ENCODE measurements around the gene MVD.

MVD gene

GRCh38 chr16:88624977-88625576 lies 37.8 kb downstream of the MVD start:
- no peak for TF ChIP-seq ZFX (IDR thresholded peaks at IDR 0.05; ENCODE audit: borderline replicate concordance)
- TF ChIP-seq CTCF (IDR thresholded peaks at IDR 0.05), result no peak

GRCh38 chr16:88624481-88624880 lies 38.4 kb downstream of the MVD start:
- TF ChIP-seq CTCF (IDR thresholded peaks at IDR 0.05) (no peak), ZFX (IDR thresholded peaks at IDR 0.05; ENCODE audit: borderline replicate concordance) (no peak)
- no peak overlapping the region for H3K27ac ChIP-seq

More at GRCh38 chr16:88624977-88625576, 37.8 kb downstream of the MVD start:
- no peak overlapping the region for H3K27ac ChIP-seq

- H3K27ac ChIP-seq, result no peak overlapping the region
- no peak for TF ChIP-seq ZFX (IDR thresholded peaks at IDR 0.05; ENCODE audit: borderline replicate concordance)
- TF ChIP-seq CTCF (IDR thresholded peaks at IDR 0.05), result no peak
Observed at GRCh38 chr16:88623858-88624257, 39.0 kb downstream of the MVD start.

DNA sequence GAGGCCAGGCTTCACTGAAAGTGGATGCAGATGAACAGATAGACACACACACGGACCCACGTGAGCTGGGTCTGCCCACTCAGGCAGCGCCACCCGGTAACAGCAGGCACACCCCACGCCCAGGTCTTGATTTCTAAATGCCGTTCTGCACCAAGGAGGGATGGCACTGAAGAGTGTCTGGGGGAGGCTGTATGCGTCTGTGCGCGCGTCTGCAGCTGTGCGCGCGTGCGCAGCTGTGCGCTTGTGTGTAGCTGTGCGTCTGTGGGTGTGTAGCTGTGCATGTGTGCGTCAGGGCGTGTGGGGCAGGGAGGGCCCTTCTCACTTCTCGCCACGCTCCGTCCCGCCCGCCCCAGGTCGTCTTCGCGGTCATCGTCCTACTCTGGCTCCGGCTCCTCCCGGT lies 40.0 kb downstream of the MVD start:
- no peak for TF ChIP-seq ZFX (IDR thresholded peaks at IDR 0.05; ENCODE audit: borderline replicate concordance)
- no peak overlapping the region for H3K27ac ChIP-seq

- no peak for TF ChIP-seq ZFX (IDR thresholded peaks at IDR 0.05; ENCODE audit: borderline replicate concordance)
- TF ChIP-seq CTCF (IDR thresholded peaks at IDR 0.05), result no peak
- H3K27ac ChIP-seq, result no peak overlapping the region
Observed at GRCh38 chr16:88622125-88622524, 40.8 kb downstream of the MVD start.

DNA sequence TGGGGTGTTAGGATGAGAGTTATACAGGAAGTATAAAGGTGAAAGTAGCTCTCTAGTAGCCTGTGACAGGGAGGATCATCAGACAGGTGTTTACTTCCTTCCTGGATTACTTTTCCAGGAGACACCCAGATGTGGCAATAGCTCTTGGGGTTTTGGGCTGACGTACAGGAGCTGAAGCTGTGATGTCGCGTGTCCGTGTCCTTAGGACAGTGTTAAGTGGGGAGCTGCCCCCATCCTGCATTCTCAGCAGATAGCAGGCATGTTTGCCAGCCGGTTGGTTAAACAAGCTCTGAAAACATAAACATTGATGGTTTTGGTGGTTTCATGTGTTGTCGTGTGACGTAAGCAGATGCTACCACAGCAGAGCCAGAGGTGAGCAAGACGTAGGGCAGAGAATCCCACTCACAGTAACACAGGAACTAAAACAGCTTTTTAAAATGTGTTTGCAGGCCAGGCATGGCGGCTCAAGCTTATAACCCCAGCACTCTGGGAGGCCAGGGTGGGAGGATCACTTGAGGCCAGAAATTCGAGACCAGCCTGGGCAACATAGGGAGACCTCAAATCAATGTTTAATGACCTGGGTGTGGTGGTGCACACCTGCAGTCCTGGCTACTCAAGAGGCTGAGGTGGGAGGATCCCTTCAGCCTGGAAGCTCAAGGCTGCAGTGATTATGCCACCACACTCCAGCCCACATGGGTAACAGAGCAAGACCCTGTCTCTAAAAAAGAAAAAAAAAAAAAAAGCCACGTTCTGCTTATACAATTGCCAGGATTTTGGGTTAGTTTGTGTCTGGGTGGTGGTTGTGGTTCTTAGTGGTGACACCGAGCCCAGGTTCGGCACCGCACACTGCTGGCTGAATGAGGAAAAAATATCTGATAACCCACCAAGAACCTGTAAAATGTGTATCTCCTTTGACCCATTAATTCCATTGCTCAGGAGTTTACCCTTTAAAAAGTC lies 42.8 kb downstream of the MVD start:
- H3K27ac ChIP-seq, result no peak overlapping the region
- TF ChIP-seq CTCF (IDR thresholded peaks at IDR 0.05), result no peak

DNA sequence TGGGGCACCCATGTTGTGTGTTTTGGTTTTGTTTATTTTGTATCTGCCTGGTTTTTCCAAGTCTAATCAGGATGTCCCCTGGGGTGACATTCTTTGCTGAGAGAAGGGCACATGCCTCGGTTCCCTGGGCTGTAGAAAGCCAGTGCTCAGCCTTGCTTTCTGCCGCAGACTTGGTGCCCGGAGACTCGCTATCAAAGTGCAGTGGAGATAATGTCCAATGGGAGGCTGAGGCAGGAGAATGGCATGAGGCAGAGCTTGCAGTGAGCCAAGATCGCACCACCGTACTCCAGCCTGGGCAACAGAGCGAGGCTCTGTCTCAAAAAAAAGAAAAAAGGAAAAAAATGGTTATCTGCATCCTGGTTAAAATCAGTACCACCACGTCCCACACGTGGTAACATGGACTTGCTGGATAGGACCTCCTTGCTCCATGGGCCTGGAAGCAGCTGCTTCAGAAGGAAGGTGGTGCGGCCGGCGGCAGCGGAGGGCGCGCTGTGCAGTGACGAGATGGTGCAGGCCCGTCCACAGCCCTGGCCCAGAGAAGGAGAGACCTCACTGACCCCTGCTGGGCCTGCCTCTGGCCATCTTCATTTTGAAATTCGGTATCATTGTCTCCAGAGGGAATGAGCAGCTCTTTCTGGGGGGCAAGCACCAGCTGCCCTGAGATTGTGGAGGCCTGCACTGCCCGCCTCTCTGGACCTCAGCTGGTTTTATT lies 43.8 kb downstream of the MVD start:
- peak overlapping the region; percentile 81 for H3K27ac ChIP-seq

More for the DNA sequence above, 43.8 kb downstream of the MVD start:
- TF ChIP-seq ZFX (IDR thresholded peaks at IDR 0.05; ENCODE audit: borderline replicate concordance) (no peak), CTCF (IDR thresholded peaks at IDR 0.05) (no peak)
